Activated CD8-positive, alpha-beta memory T cell treated with anti-CD3 and anti-CD28 coated beads, Interleukin-2, amount 10 ng/mL, durations not matched to agents 7 days and 5 days (primary cell): Measurements from ENCODE around the gene LIN7C. TPM values are rescaled to one million over a fixed set of nuclear protein-coding genes. Genes with fewer than 3 reads are reported as not detected.
A peak's percentile ranks its signal among the peaks of the same experiment; 100 is the strongest.

Source experiments
- ATAC-seq: fragments of 150-1000 bp; cut with Tn5 transposase; one replicate; pipeline ENCODE4 v1.10.0; 2021; ENCODE audit warnings: moderate library complexity
- CTCF ChIA-PET: fragments of 350-600 bp; sonication (Branson Sonifier 250); formaldehyde crosslinking; loops from one replicate; lab custom pipeline; 2021; ENCODE audit warnings: antibody characterized with exemption; lab: Charles Lee
- DNase-seq: peaks from one replicate; pipeline ENCODE4 v3.0.0-alpha.2; 2020
- H3K27ac Mint-ChIP-seq: one replicate; pipeline ENCODE4 v1.8.0; 2021; ENCODE audit warnings: mild to moderate bottlenecking, mixed read lengths
- H3K27me3 Mint-ChIP-seq: one replicate; pipeline ENCODE4 v1.8.0; 2021; ENCODE audit warnings: mixed read lengths
- H3K36me3 Mint-ChIP-seq: one replicate; pipeline ENCODE4 v1.8.0; 2021; ENCODE audit warnings: mild to moderate bottlenecking, mixed read lengths
- H3K4me1 Mint-ChIP-seq: one replicate; pipeline ENCODE4 v1.8.0; 2021; ENCODE audit warnings: mixed read lengths
- H3K4me3 Mint-ChIP-seq: one replicate; pipeline ENCODE4 v1.8.0; 2021; ENCODE audit warnings: mild to moderate bottlenecking, moderate library complexity, mixed read lengths
- H3K9me3 Mint-ChIP-seq: one replicate; pipeline ENCODE4 v1.8.0; 2022; ENCODE audit warnings: low read depth, mixed read lengths
- total RNA-seq, 2 experiments: library from RNA; stranded (reverse); gene quantifications; one replicate each; pipeline ENCODE4 v1.2.3, GENCODE V29; 2021

Gene LIN7C
- total RNA-seq, 2 experiments from 2014 or later, result 18.2 to 23.1 TPM

GRCh38 chr11:27501100-27501499 is 5.5 kb downstream of the LIN7C start:
- no peaks in the 10 kb centered on the region for H3K27me3 Mint-ChIP-seq
- H3K4me3 Mint-ChIP-seq, result no peak overlapping the region
- H3K4me1 Mint-ChIP-seq, result peaks cover 26% of the 10 kb centered on the region
- no peaks in the 10 kb centered on the region for H3K9me3 Mint-ChIP-seq
- peaks cover 27% of the 10 kb centered on the region for H3K36me3 Mint-ChIP-seq
- ATAC-seq (no peak), DNase-seq (no peak)
- H3K27ac Mint-ChIP-seq, result no peak overlapping the region
- CTCF ChIA-PET, result interaction anchor here (0.9 to 3.1 kb wide), 3 partner anchors 15 to 107 kb away, joined by 3 to 26 read pairs (median 5); no protein-coding TSS in a partner anchor

- Mint-ChIP-seq H3K36me3 (peaks cover 25% of the 10 kb centered on the region), H3K4me1 (peaks cover 9% of the 10 kb centered on the region), H3K4me3 (no peak overlapping the region), H3K27ac (no peak overlapping the region), H3K27me3 (no peaks in the 10 kb centered on the region), H3K9me3 (no peaks in the 10 kb centered on the region)
- CTCF ChIA-PET, result interaction anchor here (0.6 to 3.1 kb wide), 7 partner anchors 9 to 314 kb away, joined by 3 to 34 read pairs (median 5); partner anchors contain the start of genes CCDC34 and LIN7C
- ATAC-seq (no peak), DNase-seq (no peak)
Measured at GRCh38 chr11:27497911-27498310, 8.7 kb downstream of the LIN7C start.

GRCh38 chr11:27497284-27497866 is 9.2 kb downstream of the LIN7C start:
- peak; percentile 47 for ATAC-seq
- no peaks in the 10 kb centered on the region for H3K9me3 Mint-ChIP-seq
- H3K27ac Mint-ChIP-seq, result no peak overlapping the region
- peaks cover 6% of the 10 kb centered on the region for H3K4me1 Mint-ChIP-seq
- no peak overlapping the region for H3K4me3 Mint-ChIP-seq
- DNase-seq, result no peak
- no peaks in the 10 kb centered on the region for H3K27me3 Mint-ChIP-seq
- H3K36me3 Mint-ChIP-seq, result peaks cover 22% of the 10 kb centered on the region
- CTCF ChIA-PET, result interaction anchor here (0.9 to 3.1 kb wide), 5 partner anchors 10 to 313 kb away, joined by 3 to 34 read pairs (median 8); partner anchors contain the start of gene LIN7C

GRCh38 chr11:27496461-27496860 is 10.1 kb downstream of the LIN7C start:
- DNase-seq, result no peak

GRCh38 chr11:27495710-27496300 is 10.8 kb downstream of the LIN7C start:
- no peak for DNase-seq
- Mint-ChIP-seq H3K4me1 (peaks cover 2% of the 10 kb centered on the region), H3K27ac (no peak overlapping the region), H3K27me3 (no peaks in the 10 kb centered on the region), H3K36me3 (peaks cover 20% of the 10 kb centered on the region), H3K4me3 (no peak overlapping the region), H3K9me3 (no peaks in the 10 kb centered on the region)
- no peak for ATAC-seq
- CTCF ChIA-PET, result interaction anchor here (0.8 to 3.1 kb wide), 2 partner anchors 10 to 11 kb away, joined by 3 to 34 read pairs; partner anchors contain the start of gene LIN7C

More at GRCh38 chr11:27496461-27496860, 10.1 kb downstream of the LIN7C start:
- no peaks in the 10 kb centered on the region for H3K9me3 Mint-ChIP-seq
- ATAC-seq, result no peak
- no peaks in the 10 kb centered on the region for H3K27me3 Mint-ChIP-seq
- no peak overlapping the region for H3K4me3 Mint-ChIP-seq
- CTCF ChIA-PET, result interaction anchor here (0.8 to 3.1 kb wide), 5 partner anchors 9 to 312 kb away, joined by 3 to 34 read pairs (median 3); partner anchors contain the start of gene LIN7C
- H3K36me3 Mint-ChIP-seq, result peaks cover 18% of the 10 kb centered on the region
- no peak overlapping the region for H3K27ac Mint-ChIP-seq
- peaks cover 2% of the 10 kb centered on the region for H3K4me1 Mint-ChIP-seq

GRCh38 chr11:27489092-27489491 is 17.5 kb downstream of the LIN7C start:
- H3K27me3 Mint-ChIP-seq, result no peaks in the 10 kb centered on the region
- no peak overlapping the region for H3K27ac Mint-ChIP-seq
- DNase-seq, result no peak
- H3K36me3 Mint-ChIP-seq, result peaks cover 3% of the 10 kb centered on the region
- H3K9me3 Mint-ChIP-seq, result no peaks in the 10 kb centered on the region
- H3K4me1 Mint-ChIP-seq, result no peaks in the 10 kb centered on the region
- no peak for ATAC-seq
- no peak overlapping the region for H3K4me3 Mint-ChIP-seq
- CTCF ChIA-PET, result no interaction called here

GRCh38 chr11:27487706-27488105 is 18.9 kb downstream of the LIN7C start:
- no peaks in the 10 kb centered on the region for H3K9me3 Mint-ChIP-seq
- H3K4me3 Mint-ChIP-seq, result no peak overlapping the region
- peaks cover 3% of the 10 kb centered on the region for H3K36me3 Mint-ChIP-seq
- CTCF ChIA-PET, result interaction anchor here (1.3 to 5.7 kb wide), 5 partner anchors 9 to 303 kb away, joined by 3 to 42 read pairs (median 26); no protein-coding TSS in a partner anchor
- H3K27me3 Mint-ChIP-seq, result no peaks in the 10 kb centered on the region
- no peak for DNase-seq
- no peak for ATAC-seq
- H3K27ac Mint-ChIP-seq, result no peak overlapping the region
- H3K4me1 Mint-ChIP-seq, result no peaks in the 10 kb centered on the region

- ATAC-seq (peak; percentile 33), DNase-seq (no peak)
- no peaks in the 10 kb centered on the region for H3K4me1 Mint-ChIP-seq
- no peak overlapping the region for H3K27ac Mint-ChIP-seq
- H3K36me3 Mint-ChIP-seq, result peaks cover 3% of the 10 kb centered on the region
- no peaks in the 10 kb centered on the region for H3K9me3 Mint-ChIP-seq
- CTCF ChIA-PET, result interaction anchor here (0.8 to 5.7 kb wide), 20 partner anchors 10 to 1202 kb away, joined by 3 to 42 read pairs (median 4); partner anchors contain the start of gene LGR4
- no peaks in the 10 kb centered on the region for H3K27me3 Mint-ChIP-seq
- no peak overlapping the region for H3K4me3 Mint-ChIP-seq
Measured at GRCh38 chr11:27485930-27486773, 20.4 kb downstream of the LIN7C start.

GRCh38 chr11:27482793-27483192 is 23.8 kb downstream of the LIN7C start:
- Mint-ChIP-seq H3K9me3 (no peaks in the 10 kb centered on the region), H3K27me3 (no peaks in the 10 kb centered on the region), H3K27ac (no peak overlapping the region), H3K36me3 (no peaks in the 10 kb centered on the region), H3K4me1 (no peaks in the 10 kb centered on the region), H3K4me3 (no peak overlapping the region)
- CTCF ChIA-PET, result interaction anchor here (5.7 kb wide), 1 partner anchor 17 kb away, joined by 26 read pairs; no protein-coding TSS in a partner anchor
- DNase-seq, result no peak
- ATAC-seq, result no peak

GRCh38 chr11:27481992-27482391 is 24.6 kb downstream of the LIN7C start:
- Mint-ChIP-seq H3K4me1 (no peaks in the 10 kb centered on the region), H3K27me3 (no peaks in the 10 kb centered on the region), H3K27ac (no peak overlapping the region), H3K9me3 (no peaks in the 10 kb centered on the region), H3K36me3 (no peaks in the 10 kb centered on the region), H3K4me3 (no peak overlapping the region)
- no peak for DNase-seq
- ATAC-seq, result no peak
- CTCF ChIA-PET, result no interaction called here

- Mint-ChIP-seq H3K36me3 (no peaks in the 10 kb centered on the region), H3K9me3 (no peaks in the 10 kb centered on the region), H3K4me1 (peaks cover 6% of the 10 kb centered on the region), H3K27me3 (peaks cover 22% of the 10 kb centered on the region), H3K4me3 (no peak overlapping the region), H3K27ac (no peak overlapping the region)
- DNase-seq, result no peak
- ATAC-seq, result no peak
- CTCF ChIA-PET, result interaction anchor here (1.3 kb wide), 1 partner anchor 21 kb away, joined by 4 read pairs; no protein-coding TSS in a partner anchor
Measured at GRCh38 chr11:27477831-27478230, 28.7 kb downstream of the LIN7C start.

- Mint-ChIP-seq H3K9me3 (no peaks in the 10 kb centered on the region), H3K27me3 (peaks cover 27% of the 10 kb centered on the region), H3K27ac (no peak overlapping the region), H3K4me3 (no peak overlapping the region), H3K4me1 (peaks cover 9% of the 10 kb centered on the region), H3K36me3 (peaks cover 3% of the 10 kb centered on the region)
- ATAC-seq (no peak), DNase-seq (no peak)
- CTCF ChIA-PET, result no interaction called here
Measured at GRCh38 chr11:27477243-27477642, 29.3 kb downstream of the LIN7C start.

- Mint-ChIP-seq H3K27ac (no peak overlapping the region), H3K4me3 (no peak overlapping the region), H3K9me3 (no peaks in the 10 kb centered on the region), H3K4me1 (peaks cover 9% of the 10 kb centered on the region), H3K27me3 (peaks cover 38% of the 10 kb centered on the region), H3K36me3 (peaks cover 3% of the 10 kb centered on the region)
- DNase-seq (no peak), ATAC-seq (no peak)
- CTCF ChIA-PET, result interaction anchor here (2.0 to 5.0 kb wide), 2 partner anchors 10 to 25 kb away, joined by 5 to 22 read pairs; no protein-coding TSS in a partner anchor
Measured at GRCh38 chr11:27475622-27476021, 30.9 kb downstream of the LIN7C start.
